Activated T-cell treated with anti-CD3 and anti-CD28 coated beads, Interleukin-2, amount 50 U/mL, for 72 hours (primary cell): ENCODE results near the gene HTRA1. TPM values are rescaled to one million over a fixed set of nuclear protein-coding genes. Genes with fewer than 3 reads are reported as not detected.

ENCODE experiments used
- ATAC-seq, 2 donors: fragments of 150-1000 bp; cut with Tn5 transposase; replicated peaks in 1 of 2; 2 replicates each; pipeline ENCODE4 v1.10.0; 2021; ENCODE audit warnings: moderate library complexity in 2 of 2, mild to moderate bottlenecking in 1 of 2
- DNase-seq, 2 donors: peaks; one replicate each; pipeline ENCODE4 v3.0.0; 2021 to 2022; ENCODE audit warnings: mixed read lengths in 1 of 2
- H3K27ac Mint-ChIP-seq: one replicate; pipeline ENCODE4 v1.8.0; 2022; ENCODE audit warnings: mild to moderate bottlenecking, moderate library complexity, mixed read lengths
- H3K27me3 Mint-ChIP-seq: one replicate; pipeline ENCODE4 v1.8.0; 2022; ENCODE audit warnings: low read depth, mixed read lengths
- H3K36me3 Mint-ChIP-seq, 2 donors: one replicate each; pipeline ENCODE4 v1.8.0; 2022; ENCODE audit warnings: mixed read lengths in 2 of 2, mild to moderate bottlenecking in 1 of 2; ENCODE audit not compliant: insufficient read depth in 2 of 2
- H3K4me1 Mint-ChIP-seq: one replicate; pipeline ENCODE4 v1.8.0; 2022; ENCODE audit warnings: low read depth, mixed read lengths
- H3K4me3 Mint-ChIP-seq, 2 donors: one replicate each; pipeline ENCODE4 v1.8.0; 2022; ENCODE audit warnings: mild to moderate bottlenecking in 2 of 2, mixed read lengths in 2 of 2, moderate library complexity in 2 of 2
- H3K9me3 Mint-ChIP-seq, 2 donors: one replicate each; pipeline ENCODE4 v1.8.0; 2022; ENCODE audit warnings: mixed read lengths in 2 of 2
- total RNA-seq, 2 donors: library from RNA; stranded (reverse); gene quantifications; one replicate each; pipeline ENCODE4 v1.2.3, GENCODE V29; 2022

Gene HTRA1
- total RNA-seq, 2 donors from 2014 or later: not detected

DNA sequence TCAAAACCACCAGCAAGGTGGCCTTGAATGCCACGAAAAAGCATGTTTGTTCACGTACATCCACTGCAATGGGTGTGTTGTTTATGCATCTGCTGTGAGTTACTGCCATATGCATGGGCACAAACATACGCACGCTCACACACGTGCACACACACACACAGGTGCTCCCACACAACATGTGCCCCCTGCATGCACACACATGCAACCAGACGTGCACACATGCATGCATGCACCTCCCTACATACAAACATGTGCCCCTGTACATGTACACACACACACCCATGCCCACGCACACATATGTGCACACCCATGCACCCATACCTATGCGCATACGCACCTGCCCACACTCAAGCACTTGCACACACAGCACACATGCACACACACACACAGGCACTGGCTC, 89.1 kb downstream of the HTRA1 start:
- H3K4me3 Mint-ChIP-seq: no peak overlapping the region
- no peaks in the 10 kb centered on the region for H3K36me3 Mint-ChIP-seq
- H3K27ac Mint-ChIP-seq: no peak overlapping the region
- no peaks in the 10 kb centered on the region for H3K9me3 Mint-ChIP-seq
- peaks cover 11% of the 10 kb centered on the region for H3K4me1 Mint-ChIP-seq
- DNase-seq (no peak), ATAC-seq (no peak)
- H3K27me3 Mint-ChIP-seq: no peaks in the 10 kb centered on the region

DNA sequence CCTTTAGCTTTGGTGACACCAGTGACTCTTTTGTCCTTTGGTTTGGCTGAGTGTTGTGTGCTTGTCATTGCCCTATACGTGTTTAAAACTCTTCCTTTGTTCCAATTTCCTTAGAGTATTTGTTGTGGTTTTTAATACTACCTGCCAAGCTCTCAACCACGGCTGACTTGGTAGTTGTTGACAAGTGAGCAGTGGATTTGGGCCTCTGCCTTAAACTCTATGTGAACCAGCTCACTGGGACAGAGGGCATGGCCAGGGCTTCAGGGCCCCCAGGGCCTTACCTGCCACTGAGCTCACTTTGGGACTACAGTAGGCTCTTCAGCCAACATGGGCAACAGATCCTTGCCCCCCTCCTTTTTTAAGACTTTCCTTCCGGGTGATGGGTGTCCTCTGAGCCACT, 89.6 kb downstream of the HTRA1 start:
- no peaks in the 10 kb centered on the region for H3K9me3 Mint-ChIP-seq
- H3K27me3 Mint-ChIP-seq: peaks cover 2% of the 10 kb centered on the region
- no peak overlapping the region for H3K27ac Mint-ChIP-seq
- peaks cover 11% of the 10 kb centered on the region for H3K4me1 Mint-ChIP-seq
- no peaks in the 10 kb centered on the region for H3K36me3 Mint-ChIP-seq
- DNase-seq: no peak
- peak in 1 of 2 donors; percentile 15 for ATAC-seq
- H3K4me3 Mint-ChIP-seq: no peak overlapping the region

GRCh38 chr10:122551450-122551849, 90.1 kb downstream of the HTRA1 start:
- Mint-ChIP-seq H3K27ac (no peak overlapping the region), H3K27me3 (peaks cover 6% of the 10 kb centered on the region), H3K9me3 (no peaks in the 10 kb centered on the region), H3K4me3 (no peak overlapping the region), H3K36me3 (no peaks in the 10 kb centered on the region), H3K4me1 (peaks cover 11% of the 10 kb centered on the region)
- ATAC-seq (peak; percentile 78 to 93), DNase-seq (peak; percentile 35 to 61)

DNA sequence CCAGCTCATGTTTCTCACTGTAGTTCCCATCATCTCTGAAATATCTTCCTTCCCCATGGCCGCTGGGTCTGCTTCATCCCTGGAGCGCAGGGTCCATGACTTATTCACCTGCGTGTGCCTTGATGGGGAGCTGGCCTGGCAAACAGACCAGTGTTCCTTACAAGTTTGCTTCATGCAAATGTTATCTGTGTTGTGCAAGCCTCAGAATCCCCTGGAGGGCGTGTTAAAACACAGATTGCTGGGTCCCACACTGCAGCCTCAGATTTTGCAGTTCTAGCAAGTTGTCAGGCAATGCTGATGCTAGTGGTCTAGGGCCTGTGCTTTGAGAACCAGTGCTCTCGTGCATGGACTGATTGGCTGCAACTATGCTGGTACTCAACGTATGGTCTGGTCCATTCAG, 92.0 kb downstream of the HTRA1 start:
- peaks cover 13% of the 10 kb centered on the region for H3K4me1 Mint-ChIP-seq
- no peak for DNase-seq

GRCh38 chr10:122554131-122555036, 93.0 kb downstream of the HTRA1 start:
- DNase-seq: no peak
- no peak for ATAC-seq
- Mint-ChIP-seq H3K4me1 (peaks cover 23% of the 10 kb centered on the region), H3K27ac (no peak overlapping the region), H3K4me3 (no peak overlapping the region), H3K36me3 (no peaks in the 10 kb centered on the region), H3K27me3 (peaks cover 8% of the 10 kb centered on the region), H3K9me3 (no peaks in the 10 kb centered on the region)

More for the DNA sequence above, 92.0 kb downstream of the HTRA1 start:
- no peak overlapping the region for H3K4me3 Mint-ChIP-seq
- H3K27ac Mint-ChIP-seq: no peak overlapping the region
- H3K9me3 Mint-ChIP-seq: no peaks in the 10 kb centered on the region
- H3K36me3 Mint-ChIP-seq: no peaks in the 10 kb centered on the region
- peaks cover 7% of the 10 kb centered on the region for H3K27me3 Mint-ChIP-seq
- no peak for ATAC-seq

DNA sequence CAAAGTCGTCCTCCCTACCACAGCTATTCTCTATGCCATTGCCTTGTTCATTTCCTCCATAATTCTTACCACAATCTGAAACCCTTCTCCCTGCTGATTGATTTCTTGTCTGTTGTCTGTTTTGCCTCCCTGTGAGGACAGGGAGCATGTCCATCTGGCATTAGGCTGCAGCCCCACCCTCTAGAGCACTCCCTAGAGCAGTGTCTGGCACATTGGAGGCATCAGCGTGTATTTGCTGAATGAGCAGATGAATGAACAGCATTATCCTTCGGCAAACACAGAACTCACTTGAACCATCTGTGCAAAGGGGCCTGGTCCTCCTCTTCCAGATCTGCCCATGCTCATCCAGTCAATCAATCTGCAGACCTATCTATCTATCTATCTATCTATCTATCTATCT, 94.1 kb downstream of the HTRA1 start:
- no peak for DNase-seq
- no peak overlapping the region for H3K4me3 Mint-ChIP-seq
- H3K4me1 Mint-ChIP-seq: peaks cover 24% of the 10 kb centered on the region
- no peak overlapping the region for H3K27ac Mint-ChIP-seq
- no peaks in the 10 kb centered on the region for H3K9me3 Mint-ChIP-seq
- peaks cover 19% of the 10 kb centered on the region for H3K27me3 Mint-ChIP-seq
- H3K36me3 Mint-ChIP-seq: no peaks in the 10 kb centered on the region
- ATAC-seq: no peak

GRCh38 chr10:122557516-122557915, 96.2 kb downstream of the HTRA1 start:
- no peak for ATAC-seq
- Mint-ChIP-seq H3K4me1 (peaks cover 22% of the 10 kb centered on the region), H3K4me3 (no peak overlapping the region)

DNA sequence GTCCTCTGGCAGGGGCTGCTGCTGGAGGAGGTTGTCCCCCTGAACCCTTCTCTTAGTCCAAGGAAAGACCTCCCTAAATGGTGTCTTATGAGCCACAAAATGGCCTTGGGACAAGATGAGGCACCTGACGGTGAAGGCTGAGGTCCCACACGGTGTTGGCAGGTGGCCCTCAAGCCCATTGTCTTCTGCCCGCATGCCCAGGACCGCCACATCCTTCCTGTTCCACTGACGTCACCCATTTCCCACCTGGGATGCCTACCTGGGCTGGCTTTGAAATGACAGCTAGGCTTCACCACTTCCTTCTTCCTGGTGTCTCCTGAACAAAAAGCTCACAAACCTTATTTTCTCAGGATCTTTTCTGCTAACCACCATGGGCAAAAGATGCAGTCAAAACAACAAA, 97.1 kb downstream of the HTRA1 start:
- H3K27ac Mint-ChIP-seq: no peak overlapping the region
- ATAC-seq (peak in 1 of 2 donors; percentile 15), DNase-seq (no peak)
- peaks cover 40% of the 10 kb centered on the region for H3K27me3 Mint-ChIP-seq
- H3K36me3 Mint-ChIP-seq: no peaks in the 10 kb centered on the region
- peaks cover 22% of the 10 kb centered on the region for H3K4me1 Mint-ChIP-seq
- peak overlapping the region; percentile 2 to 25 for H3K4me3 Mint-ChIP-seq
- H3K9me3 Mint-ChIP-seq: no peaks in the 10 kb centered on the region

More at GRCh38 chr10:122557516-122557915, 96.2 kb downstream of the HTRA1 start:
- Mint-ChIP-seq H3K27ac (no peak overlapping the region), H3K9me3 (no peaks in the 10 kb centered on the region), H3K27me3 (peaks cover 36% of the 10 kb centered on the region), H3K36me3 (no peaks in the 10 kb centered on the region)
- no peak for DNase-seq

GRCh38 chr10:122559228-122559627, 97.9 kb downstream of the HTRA1 start:
- H3K9me3 Mint-ChIP-seq: no peaks in the 10 kb centered on the region
- no peak overlapping the region for H3K27ac Mint-ChIP-seq
- H3K36me3 Mint-ChIP-seq: no peaks in the 10 kb centered on the region
- H3K27me3 Mint-ChIP-seq: peaks cover 47% of the 10 kb centered on the region
- DNase-seq: no peak
- peak in 1 of 2 donors; percentile 64 for ATAC-seq
- H3K4me3 Mint-ChIP-seq: peak overlapping the region in 1 of 2 donors; percentile 5
- peaks cover 22% of the 10 kb centered on the region for H3K4me1 Mint-ChIP-seq

DNA sequence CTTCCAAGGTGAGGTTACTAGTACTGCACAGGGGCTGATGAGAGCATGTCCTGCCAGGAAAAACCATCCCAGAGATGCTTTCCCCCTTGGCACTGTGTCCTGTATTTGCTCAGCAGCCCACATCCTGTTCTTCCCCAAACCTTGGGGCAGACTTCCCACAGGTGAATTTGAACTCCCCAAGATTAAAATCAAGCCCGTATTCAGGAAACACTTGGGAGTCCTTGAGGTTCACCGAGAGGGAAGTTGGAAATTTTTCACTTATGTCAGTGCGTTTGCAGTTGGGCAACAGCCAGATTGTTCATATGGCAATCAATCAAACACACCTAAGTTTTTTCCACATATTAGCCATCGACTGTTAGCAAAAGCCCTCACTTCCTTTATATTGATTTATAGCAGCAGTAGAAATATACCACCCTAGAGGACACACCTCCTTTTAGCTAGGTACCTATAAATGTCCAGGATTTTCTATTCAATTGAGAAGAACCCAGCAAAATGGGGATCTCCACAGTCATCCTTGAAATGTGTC, 99.0 kb downstream of the HTRA1 start, which contains the start of gene DMBT1:
Gene DMBT1, plus strand, starts transcription at position 476 of the 526 bp plus-strand sequence. Its CDS starts 17 bp downstream, at position 493.
- Mint-ChIP-seq H3K4me3 (no peak within 1 kb of the TSS), H3K9me3 (no peaks in the 10 kb centered on the region), H3K4me1 (peaks cover 22% of the 10 kb centered on the region), H3K27me3 (peaks cover 54% of the 10 kb centered on the region), H3K27ac (no peak within 1 kb of the TSS), H3K36me3 (no peaks in the 10 kb centered on the region)
- no peak for DNase-seq
- ATAC-seq: no peak

- peaks cover 58% of the 10 kb centered on the region for H3K27me3 Mint-ChIP-seq
- no peaks in the 10 kb centered on the region for H3K36me3 Mint-ChIP-seq
- no peak overlapping the region for H3K4me3 Mint-ChIP-seq
- H3K4me1 Mint-ChIP-seq: peaks cover 22% of the 10 kb centered on the region
- DNase-seq (no peak), ATAC-seq (no peak)
- no peak overlapping the region for H3K27ac Mint-ChIP-seq
- H3K9me3 Mint-ChIP-seq: no peaks in the 10 kb centered on the region
Measured at GRCh38 chr10:122561212-122561611, 99.9 kb downstream of the HTRA1 start.

- Mint-ChIP-seq H3K9me3 (no peaks in the 10 kb centered on the region), H3K4me1 (peaks cover 22% of the 10 kb centered on the region)
Measured at GRCh38 chr10:122561792-122562191, 100.4 kb downstream of the HTRA1 start.

More at GRCh38 chr10:122561792-122562191, 100.4 kb downstream of the HTRA1 start:
- Mint-ChIP-seq H3K27me3 (peaks cover 55% of the 10 kb centered on the region), H3K36me3 (no peaks in the 10 kb centered on the region), H3K27ac (no peak overlapping the region), H3K4me3 (no peak overlapping the region)
- ATAC-seq (no peak), DNase-seq (no peak)
